GM20431 (cell line): Measurements from ENCODE around the gene FAM107B.

Source experiments
- in situ Hi-C: fragments of 300-500 bp; cut with MseI, MboI; formaldehyde crosslinking; loops from one replicate; pipeline ENCODE4 v1.15.0; 2020; ENCODE audit warnings: low sequenced_read_pairs; ENCODE audit not compliant: unreplicated experiment

Gene FAM107B

GRCh38 chr10:14549496-14549895, 225.2 kb downstream of the FAM107B start:
- in situ Hi-C loops, result no loop called here

GRCh38 chr10:14548970-14549369, 225.7 kb downstream of the FAM107B start:
- in situ Hi-C loops, result no loop called here

- in situ Hi-C loops, result no loop called here
Measured at GRCh38 chr10:14548474-14548873, 226.2 kb downstream of the FAM107B start.

- in situ Hi-C loops, result no loop called here
Measured at GRCh38 chr10:14547816-14548215, 226.9 kb downstream of the FAM107B start.

- in situ Hi-C loops, result no loop called here
Measured at GRCh38 chr10:14545827-14546226, 228.9 kb downstream of the FAM107B start.

- in situ Hi-C loops, result no loop called here
Measured at GRCh38 chr10:14543904-14544210, 230.8 kb downstream of the FAM107B start.

GRCh38 chr10:14543046-14543903, 231.4 kb downstream of the FAM107B start:
- in situ Hi-C loops, result no loop called here

GRCh38 chr10:14541379-14541778, 233.3 kb downstream of the FAM107B start:
- in situ Hi-C loops, result no loop called here

GRCh38 chr10:14540611-14541010, 234.1 kb downstream of the FAM107B start:
- in situ Hi-C loops, result no loop called here

- in situ Hi-C loops, result no loop called here
Measured at GRCh38 chr10:14540062-14540461, 234.6 kb downstream of the FAM107B start.

- in situ Hi-C loops, result no loop called here
Measured at GRCh38 chr10:14539176-14539575, 235.5 kb downstream of the FAM107B start.

GRCh38 chr10:14536241-14537213, 238.2 kb downstream of the FAM107B start:
- in situ Hi-C loops, result no loop called here

- in situ Hi-C loops, result no loop called here
Measured at GRCh38 chr10:14535457-14536130, 239.1 kb downstream of the FAM107B start.

GRCh38 chr10:14534152-14534551, 240.5 kb downstream of the FAM107B start:
- in situ Hi-C loops, result no loop called here

GRCh38 chr10:14533295-14533694, 241.4 kb downstream of the FAM107B start:
- in situ Hi-C loops, result no loop called here

GRCh38 chr10:14532473-14533251, 242.0 kb downstream of the FAM107B start:
- in situ Hi-C loops, result no loop called here

- in situ Hi-C loops, result no loop called here
Measured at GRCh38 chr10:14531974-14532373, 242.7 kb downstream of the FAM107B start.

- in situ Hi-C loops, result no loop called here
Measured at GRCh38 chr10:14530465-14530864, 244.2 kb downstream of the FAM107B start.

GRCh38 chr10:14529351-14529750, 245.3 kb downstream of the FAM107B start:
- in situ Hi-C loops, result no loop called here

GRCh38 chr10:14528450-14528849, 246.2 kb downstream of the FAM107B start:
- in situ Hi-C loops, result no loop called here
